Activated CD8-positive, alpha-beta T cell treated with anti-CD3 and anti-CD28 coated beads for 36 hours (primary cell): ENCODE measurements around the gene JOSD1. TPM values are rescaled to one million over a fixed set of nuclear protein-coding genes. Genes with fewer than 3 reads are reported as not detected.
A peak's percentile ranks its signal among the peaks of the same experiment; 100 is the strongest.

Experiments
- ATAC-seq: fragments of 200-7000 bp; cut with Tn5 transposase; one replicate; pipeline ENCODE4 v1.10.0; 2021; ENCODE audit warnings: mild to moderate bottlenecking, moderate library complexity
- CTCF ChIA-PET: fragments of 350-600 bp; sonication (Branson Sonifier 250); formaldehyde crosslinking; loops from one replicate; lab custom pipeline; 2021; ENCODE audit warnings: antibody characterized with exemption; lab: Charles Lee
- POLR2A ChIA-PET: fragments of 350-600 bp; sonication (Branson Sonifier 250); formaldehyde crosslinking; loops from one replicate; lab custom pipeline; 2021; ENCODE audit warnings: antibody characterized with exemption; lab: Charles Lee
- DNase-seq: peaks from one replicate; pipeline ENCODE4 v3.0.0-alpha.2; 2020
- H3K27ac Mint-ChIP-seq: one replicate; pipeline ENCODE4 v1.8.0; 2021; ENCODE audit warnings: mild to moderate bottlenecking, mixed read lengths
- H3K27me3 Mint-ChIP-seq: one replicate; pipeline ENCODE4 v1.8.0; 2021; ENCODE audit warnings: mixed read lengths
- H3K36me3 Mint-ChIP-seq: one replicate; pipeline ENCODE4 v1.8.0; 2021; ENCODE audit warnings: low read depth, mixed read lengths
- H3K4me1 Mint-ChIP-seq: one replicate; pipeline ENCODE4 v1.8.0; 2021; ENCODE audit warnings: low read depth, mixed read lengths
- H3K4me3 Mint-ChIP-seq: one replicate; pipeline ENCODE4 v1.8.0; 2021; ENCODE audit warnings: mild to moderate bottlenecking, moderate library complexity, mixed read lengths
- H3K9me3 Mint-ChIP-seq: one replicate; pipeline ENCODE4 v1.8.0; 2021; ENCODE audit warnings: mixed read lengths
- CTCF ChIP-seq: fragments of 200-600 bp; IDR thresholded peaks from one replicate; pipeline ENCODE4 v1.8.0; 2022; ENCODE audit warnings: antibody characterized with exemption, mild to moderate bottlenecking
- intact Hi-C: fragments of 100-400 bp; cut with micrococcal nuclease; formaldehyde crosslinking; loops from one replicate; pipeline ENCODE4 v1.10.0; 2022
- total RNA-seq, 2 experiments: library from RNA; stranded (reverse); gene quantifications; one replicate each; pipeline ENCODE4 v1.2.3, GENCODE V29; 2021

JOSD1 gene
- total RNA-seq, 2 experiments from 2014 or later, result 84.7 to 88.1 TPM

- TF ChIP-seq CTCF, result no peak
Measured at GRCh38 chr22:38706101-38706900, 5.6 kb upstream of the JOSD1 start.

GRCh38 chr22:38705235-38706100 lies 4.7 kb upstream of the JOSD1 start, which contains the start of gene GTPBP1:
GTPBP1 (plus strand) TSS chr22:38705944; CDS start chr22:38705956, 12 bp downstream.
- Mint-ChIP-seq H3K4me1 (peaks cover 48% of the 10 kb centered on the region), H3K27ac (peak within 1 kb of the TSS; percentile 98), H3K27me3 (no peaks in the 10 kb centered on the region), H3K4me3 (peak within 1 kb of the TSS; percentile 88), H3K9me3 (no peaks in the 10 kb centered on the region), H3K36me3 (peaks cover 31% of the 10 kb centered on the region)
- TF ChIP-seq CTCF, result no peak
- peak; percentile 89 for ATAC-seq
- CTCF ChIA-PET, result interaction anchor here (0.9 to 2.9 kb wide), 4 partner anchors 19 to 64 kb away, joined by 3 to 18 read pairs (median 4); partner anchors contain the start of gene TOMM22
- peak; percentile 99 for DNase-seq
- intact Hi-C loops, result loop anchor here (10.0 kb wide), 1 partner anchor 49 kb away; the partner anchor contains the start of gene SUN2
- POLR2A ChIA-PET, result interaction anchor here (0.7 to 41.0 kb wide), 7 partner anchors 9 to 36 kb away, joined by 3 to 905 read pairs (median 5); partner anchors contain the start of genes SUN2 and TOMM22

More at GRCh38 chr22:38706101-38706900, 5.6 kb upstream of the JOSD1 start:
- no peaks in the 10 kb centered on the region for H3K27me3 Mint-ChIP-seq
- H3K9me3 Mint-ChIP-seq, result no peaks in the 10 kb centered on the region
- intact Hi-C loops, result loop anchor here (10.0 kb wide), 1 partner anchor 48 kb away; the partner anchor contains the start of gene SUN2
- DNase-seq (peak; percentile 49), ATAC-seq (no peak)
- H3K36me3 Mint-ChIP-seq, result peaks cover 37% of the 10 kb centered on the region
- H3K27ac Mint-ChIP-seq, result peak overlapping the region; percentile 83
- POLR2A ChIA-PET, result interaction anchor here (0.7 to 41.0 kb wide), 8 partner anchors 8 to 35 kb away, joined by 3 to 905 read pairs (median 4); partner anchors contain the start of genes SUN2 and TOMM22
- peaks cover 53% of the 10 kb centered on the region for H3K4me1 Mint-ChIP-seq
- CTCF ChIA-PET, result interaction anchor here (0.7 to 2.9 kb wide), 7 partner anchors 19 to 654 kb away, joined by 3 to 18 read pairs (median 3); partner anchors contain the start of gene TOMM22
- H3K4me3 Mint-ChIP-seq, result peak overlapping the region; percentile 88

GRCh38 chr22:38704654-38705234 lies 4.0 kb upstream of the JOSD1 start:
- Mint-ChIP-seq H3K4me3 (peak overlapping the region; percentile 88), H3K4me1 (peaks cover 46% of the 10 kb centered on the region), H3K36me3 (peaks cover 33% of the 10 kb centered on the region), H3K27me3 (no peaks in the 10 kb centered on the region), H3K27ac (peak overlapping the region; percentile 98), H3K9me3 (no peaks in the 10 kb centered on the region)
- DNase-seq (no peak), ATAC-seq (no peak)
- intact Hi-C loops, result loop anchor here (10.0 kb wide), 1 partner anchor 50 kb away; the partner anchor contains the start of gene SUN2
- CTCF ChIA-PET, result interaction anchor here (2.9 kb wide), 1 partner anchor 20 kb away, joined by 18 read pairs; no protein-coding TSS in a partner anchor
- POLR2A ChIA-PET, result interaction anchor here (4.2 to 41.0 kb wide), 2 partner anchors 13 to 37 kb away, joined by 20 to 905 read pairs; partner anchors contain the start of gene SUN2
- TF ChIP-seq CTCF, result no peak

- Mint-ChIP-seq H3K36me3 (peaks cover 41% of the 10 kb centered on the region), H3K4me3 (peak overlapping the region; percentile 90), H3K9me3 (no peaks in the 10 kb centered on the region), H3K27me3 (no peaks in the 10 kb centered on the region), H3K27ac (peak overlapping the region; percentile 96), H3K4me1 (peaks cover 50% of the 10 kb centered on the region)
- ChIA-PET CTCF (interaction anchor here (3.1 kb wide), 1 partner anchor 18 kb away, joined by 16 read pairs; the partner anchor contains the start of gene TOMM22), POLR2A (interaction anchor here (0.7 to 6.3 kb wide), 7 partner anchors 8 to 54 kb away, joined by 3 to 62 read pairs (median 6); partner anchors contain the start of gene TOMM22)
- intact Hi-C loops, result loop anchor here (10.0 kb wide), 1 partner anchor 54 kb away; the partner anchor contains the start of gene SUN2
- DNase-seq (peak; percentile 45), ATAC-seq (peak; percentile 1)
- no peak for TF ChIP-seq CTCF
Measured at GRCh38 chr22:38700270-38700788, 414 bp downstream of the JOSD1 start.
